ENCODE results near the gene NYNRIN.

The NYNRIN gene

GRCh38 chr14:24425704-24426103, 26.9 kb downstream of the NYNRIN start:
- H3K27ac ChIP-seq (replicated peaks; ENCODE audit: low read length) = no peak overlapping the region
- DNase-seq (ENCODE audit: low spot score) = no peak
- no peak overlapping the region for H2AFZ ChIP-seq (ENCODE audit: low read length)
- H2BK120ac ChIP-seq (ENCODE audit: low read depth, low read length) = no peak overlapping the region
- H3K4me2 ChIP-seq (ENCODE audit: insufficient read depth, low read length, poor library complexity, severe bottlenecking) = no peak overlapping the region
- H2BK12ac ChIP-seq (ENCODE audit: low read length) = no peak overlapping the region
- H3K14ac ChIP-seq (ENCODE audit: low read length) = no peak overlapping the region
- no peak overlapping the region for H3K4me3 ChIP-seq (ENCODE audit: low read length in 2 of 2)
- no peaks in the 10 kb centered on the region for H3K36me3 ChIP-seq (replicated peaks in 1 of 2; ENCODE audit: control insufficient read depth in 2 of 2, insufficient read depth in 2 of 2, low read length in 2 of 2)
- H4K8ac ChIP-seq (ENCODE audit: low read depth, low read length) = no peak overlapping the region
- peaks cover 4% of the 10 kb centered on the region for H3K79me1 ChIP-seq (ENCODE audit: low read depth, low read length)
- peaks cover 4 to 7% of the 10 kb centered on the region in 2 donors for H3K4me1 ChIP-seq (ENCODE audit: control insufficient read depth in 2 of 2, insufficient read depth in 1 of 2, low read depth in 1 of 2, low read length in 2 of 2)
- no peak overlapping the region for H3K4ac ChIP-seq (ENCODE audit: low read length)
- H2BK15ac ChIP-seq (ENCODE audit: low read length) = no peak overlapping the region
- no peak overlapping the region for H4K91ac ChIP-seq (ENCODE audit: low read depth, low read length, poor library complexity)
- H3K9me3 ChIP-seq (replicated peaks in 1 of 2; ENCODE audit: control insufficient read depth in 2 of 2, insufficient read depth in 1 of 2, low read depth in 1 of 2, low read length in 2 of 2) = no peaks in the 10 kb centered on the region
- no peak overlapping the region for H2AK5ac ChIP-seq (ENCODE audit: low read depth, low read length)
- H3K9ac ChIP-seq (ENCODE audit: low read depth, low read length, poor library complexity) = no peak overlapping the region
- WGBS, 2 donors (ENCODE audit: extremely low coverage in 2 of 2, insufficient read length in 2 of 2, insufficient replicate concordance in 1 of 2) = no CpG with 5 or more reads among the region's 3 CpGs
- no peak overlapping the region for H2BK5ac ChIP-seq (ENCODE audit: low read length)
- H3K27me3 ChIP-seq (ENCODE audit: control insufficient read depth in 3 of 3, insufficient read depth in 3 of 3, low read depth in 1 of 3, low read length in 3 of 3) = peaks cover 0 to 50% (median 3%) of the 10 kb centered on the region in 3 experiments
- H3K18ac ChIP-seq (ENCODE audit: low read length) = no peak overlapping the region
- H3K23ac ChIP-seq (ENCODE audit: low read depth, low read length, poor library complexity) = no peak overlapping the region

GRCh38 chr14:24426150-24426911, 27.5 kb downstream of the NYNRIN start:
- Histone ChIP-seq H2BK5ac (ENCODE audit: low read length) (no peak overlapping the region), H3K4me2 (ENCODE audit: insufficient read depth, low read length, poor library complexity, severe bottlenecking) (no peak overlapping the region), H3K27me3 (ENCODE audit: control insufficient read depth in 3 of 3, insufficient read depth in 3 of 3, low read depth in 1 of 3, low read length in 3 of 3) (peaks cover 0 to 44% (median 3%) of the 10 kb centered on the region in 3 experiments), H3K79me1 (ENCODE audit: low read depth, low read length) (peaks cover 6% of the 10 kb centered on the region), H3K14ac (ENCODE audit: low read length) (no peak overlapping the region), H2BK15ac (ENCODE audit: low read length) (no peak overlapping the region), H3K4me3 (ENCODE audit: low read length in 2 of 2) (no peak overlapping the region), H3K36me3 (replicated peaks in 1 of 2; ENCODE audit: control insufficient read depth in 2 of 2, insufficient read depth in 2 of 2, low read length in 2 of 2) (peaks cover 0 to 2% of the 10 kb centered on the region in 2 donors), H2AFZ (ENCODE audit: low read length) (no peak overlapping the region), H3K18ac (ENCODE audit: low read length) (no peak overlapping the region), H3K9ac (ENCODE audit: low read depth, low read length, poor library complexity) (no peak overlapping the region), H2BK12ac (ENCODE audit: low read length) (no peak overlapping the region), H2BK120ac (ENCODE audit: low read depth, low read length) (no peak overlapping the region), H3K9me3 (replicated peaks in 1 of 2; ENCODE audit: control insufficient read depth in 2 of 2, insufficient read depth in 1 of 2, low read depth in 1 of 2, low read length in 2 of 2) (no peaks in the 10 kb centered on the region), H4K8ac (ENCODE audit: low read depth, low read length) (no peak overlapping the region), H3K4ac (ENCODE audit: low read length) (no peak overlapping the region), H3K27ac (replicated peaks; ENCODE audit: low read length) (no peak overlapping the region), H2AK5ac (ENCODE audit: low read depth, low read length) (peak overlapping the region; percentile 11), H3K23ac (ENCODE audit: low read depth, low read length, poor library complexity) (no peak overlapping the region), H4K91ac (ENCODE audit: low read depth, low read length, poor library complexity) (no peak overlapping the region), H3K4me1 (ENCODE audit: control insufficient read depth in 2 of 2, insufficient read depth in 1 of 2, low read depth in 1 of 2, low read length in 2 of 2) (peaks cover 7 to 9% of the 10 kb centered on the region in 2 donors)
- no CpG with 5 or more reads among the region's 2 CpGs for WGBS, 2 donors (ENCODE audit: extremely low coverage in 2 of 2, insufficient read length in 2 of 2, insufficient replicate concordance in 1 of 2)
- DNase-seq (ENCODE audit: low spot score) = no peak

GRCh38 chr14:24426912-24427536, 28.2 kb downstream of the NYNRIN start:
- Histone ChIP-seq H3K14ac (ENCODE audit: low read length) (peak overlapping the region; percentile 4), H3K79me1 (ENCODE audit: low read depth, low read length) (peaks cover 6% of the 10 kb centered on the region), H3K4me3 (ENCODE audit: low read length in 2 of 2) (no peak overlapping the region), H3K36me3 (replicated peaks in 1 of 2; ENCODE audit: control insufficient read depth in 2 of 2, insufficient read depth in 2 of 2, low read length in 2 of 2) (peaks cover 2 to 7% of the 10 kb centered on the region in 2 donors), H4K91ac (ENCODE audit: low read depth, low read length, poor library complexity) (no peak overlapping the region), H3K27ac (replicated peaks; ENCODE audit: low read length) (no peak overlapping the region), H3K4me2 (ENCODE audit: insufficient read depth, low read length, poor library complexity, severe bottlenecking) (no peak overlapping the region), H2BK5ac (ENCODE audit: low read length) (no peak overlapping the region), H2BK12ac (ENCODE audit: low read length) (no peak overlapping the region), H3K18ac (ENCODE audit: low read length) (no peak overlapping the region), H3K4ac (ENCODE audit: low read length) (no peak overlapping the region), H3K27me3 (ENCODE audit: control insufficient read depth in 3 of 3, insufficient read depth in 3 of 3, low read depth in 1 of 3, low read length in 3 of 3) (peaks cover 0 to 44% (median 3%) of the 10 kb centered on the region in 3 experiments), H2BK15ac (ENCODE audit: low read length) (peak overlapping the region; percentile 82), H4K8ac (ENCODE audit: low read depth, low read length) (no peak overlapping the region), H3K9ac (ENCODE audit: low read depth, low read length, poor library complexity) (no peak overlapping the region), H3K23ac (ENCODE audit: low read depth, low read length, poor library complexity) (no peak overlapping the region), H3K9me3 (replicated peaks in 1 of 2; ENCODE audit: control insufficient read depth in 2 of 2, insufficient read depth in 1 of 2, low read depth in 1 of 2, low read length in 2 of 2) (no peaks in the 10 kb centered on the region), H3K4me1 (ENCODE audit: control insufficient read depth in 2 of 2, insufficient read depth in 1 of 2, low read depth in 1 of 2, low read length in 2 of 2) (peaks cover 9% of the 10 kb centered on the region in 2 donors), H2AK5ac (ENCODE audit: low read depth, low read length) (peak overlapping the region; percentile 11), H2AFZ (ENCODE audit: low read length) (no peak overlapping the region), H2BK120ac (ENCODE audit: low read depth, low read length) (no peak overlapping the region)
- DNase-seq (ENCODE audit: low spot score) = no peak
- no CpG with 5 or more reads among the region's 8 CpGs for WGBS, 2 donors (ENCODE audit: extremely low coverage in 2 of 2, insufficient read length in 2 of 2, insufficient replicate concordance in 1 of 2)
